OCI-LY1 (cell line): ENCODE measurements around the gene C16orf95.

Experiments used
- H2AFZ ChIP-seq: fragments of 200-600 bp; sonication (generic), shearing (Covaris generic); 2 replicates; pipeline ENCODE4 v1.6.0; 2014; ENCODE audit warnings: antibody characterized with exemption, mild to moderate bottlenecking, low read length
- H3F3A ChIP-seq: fragments of 200-600 bp; sonication (generic), shearing (Covaris generic); 2 replicates; pipeline ENCODE4 v1.6.0; 2014; ENCODE audit warnings: mild to moderate bottlenecking, antibody characterized with exemption, low read length, moderate library complexity; ENCODE audit not compliant: insufficient read depth
- H3K27ac ChIP-seq: fragments of 200-600 bp; sonication (generic); 2 replicates; pipeline ENCODE4 v1.5.1; 2014; ENCODE audit warnings: low read length, mixed run types, mild to moderate bottlenecking, low read depth; ENCODE audit not compliant: poor library complexity, severe bottlenecking
- H3K27me3 ChIP-seq: fragments of 200-600 bp; sonication (generic); 2 replicates; pipeline ENCODE4 v1.6.0; 2014; ENCODE audit warnings: antibody characterized with exemption, mild to moderate bottlenecking, low read length, moderate library complexity; ENCODE audit not compliant: insufficient read depth
- H3K36me3 ChIP-seq: fragments of 200-600 bp; sonication (generic); 2 replicates; pipeline ENCODE4 v1.6.1; 2014; ENCODE audit warnings: mild to moderate bottlenecking, antibody characterized with exemption, low read length, moderate library complexity, mixed read lengths; ENCODE audit not compliant: insufficient read depth
- H3K4me1 ChIP-seq: fragments of 200-600 bp; sonication (generic); 2 replicates; pipeline ENCODE4 v1.5.1; 2014; ENCODE audit warnings: mild to moderate bottlenecking, low read length, moderate library complexity; ENCODE audit not compliant: insufficient read depth, severe bottlenecking
- H3K4me2 ChIP-seq: fragments of 200-600 bp; sonication (generic), shearing (Covaris generic); 2 replicates; pipeline ENCODE4 v1.6.1; 2014; ENCODE audit warnings: low read length
- H3K4me3 ChIP-seq: fragments of 200-600 bp; sonication (generic); 2 replicates; pipeline ENCODE4 v1.5.1; 2014; ENCODE audit warnings: low read length, low read depth, mild to moderate bottlenecking, mixed read lengths; ENCODE audit not compliant: poor library complexity, severe bottlenecking
- H3K79me2 ChIP-seq: fragments of 200-600 bp; shearing (Covaris generic); 2 replicates; pipeline ENCODE4 v1.6.1; 2016; ENCODE audit warnings: mixed run types, low read length, mixed read lengths; ENCODE audit not compliant: insufficient read depth
- H3K9ac ChIP-seq: fragments of 200-600 bp; sonication (generic), shearing (Covaris generic); 2 replicates; pipeline ENCODE4 v1.6.1; 2014; ENCODE audit warnings: mild to moderate bottlenecking, low read length, mixed read lengths
- H3K9me2 ChIP-seq: fragments of 200-600 bp; sonication (generic), shearing (Covaris generic); 2 replicates; pipeline ENCODE4 v1.6.1; 2014; ENCODE audit warnings: low read depth, mild to moderate bottlenecking, low read length, mixed read lengths
- H3K9me3 ChIP-seq: fragments of 200-600 bp; shearing (Covaris generic); 2 replicates; pipeline ENCODE4 v1.6.1; 2014; ENCODE audit warnings: low read length, mixed read lengths
- H4K20me1 ChIP-seq: fragments of 200-600 bp; sonication (generic), shearing (Covaris generic); 2 replicates; pipeline ENCODE4 v1.6.0; 2016; ENCODE audit warnings: mild to moderate bottlenecking, low read length; ENCODE audit not compliant: insufficient read depth
- EZH2 ChIP-seq: fragments of 200-600 bp; sonication (generic), shearing (Covaris generic); IDR thresholded peaks from 2 replicates; pipeline ENCODE4 v1.8.0; 2017; ENCODE audit warnings: borderline replicate concordance, mixed run types, mild to moderate bottlenecking, antibody characterized with exemption, low read length, moderate library complexity, mixed read lengths
- TF ChIP-seq, protein P1 (sequence below): fragments of 200-600 bp; sonication (generic), shearing (Covaris generic); IDR thresholded peaks from 2 replicates; pipeline ENCODE4 v1.5.1; 2017; ENCODE audit warnings: mild to moderate bottlenecking, antibody characterized with exemption, low read length, moderate library complexity, mixed read lengths

The C16orf95 gene

DNA sequence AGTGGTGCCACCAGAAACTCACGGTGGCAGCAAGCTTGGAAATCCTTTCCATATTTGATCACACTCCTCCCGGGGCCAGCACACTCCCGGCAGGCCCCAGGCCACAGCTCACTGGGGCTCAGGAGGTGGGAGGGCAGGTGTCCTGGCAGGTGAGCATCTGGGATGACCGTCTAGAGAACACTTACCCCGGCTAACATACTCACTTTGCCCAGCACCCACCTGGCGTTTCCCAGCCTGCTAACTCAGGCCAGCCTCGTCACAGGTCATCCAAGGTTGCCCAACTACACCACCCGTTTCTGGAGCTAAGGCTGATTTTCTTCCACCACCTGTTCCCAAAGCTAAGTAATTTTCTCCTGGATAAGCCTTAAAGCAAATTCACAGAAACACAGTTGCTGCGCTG is 41.5 kb upstream of the C16orf95 start:
- TF ChIP-seq, protein P1, sequence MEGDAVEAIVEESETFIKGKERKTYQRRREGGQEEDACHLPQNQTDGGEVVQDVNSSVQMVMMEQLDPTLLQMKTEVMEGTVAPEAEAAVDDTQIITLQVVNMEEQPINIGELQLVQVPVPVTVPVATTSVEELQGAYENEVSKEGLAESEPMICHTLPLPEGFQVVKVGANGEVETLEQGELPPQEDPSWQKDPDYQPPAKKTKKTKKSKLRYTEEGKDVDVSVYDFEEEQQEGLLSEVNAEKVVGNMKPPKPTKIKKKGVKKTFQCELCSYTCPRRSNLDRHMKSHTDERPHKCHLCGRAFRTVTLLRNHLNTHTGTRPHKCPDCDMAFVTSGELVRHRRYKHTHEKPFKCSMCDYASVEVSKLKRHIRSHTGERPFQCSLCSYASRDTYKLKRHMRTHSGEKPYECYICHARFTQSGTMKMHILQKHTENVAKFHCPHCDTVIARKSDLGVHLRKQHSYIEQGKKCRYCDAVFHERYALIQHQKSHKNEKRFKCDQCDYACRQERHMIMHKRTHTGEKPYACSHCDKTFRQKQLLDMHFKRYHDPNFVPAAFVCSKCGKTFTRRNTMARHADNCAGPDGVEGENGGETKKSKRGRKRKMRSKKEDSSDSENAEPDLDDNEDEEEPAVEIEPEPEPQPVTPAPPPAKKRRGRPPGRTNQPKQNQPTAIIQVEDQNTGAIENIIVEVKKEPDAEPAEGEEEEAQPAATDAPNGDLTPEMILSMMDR, result no peak
- no peak for TF ChIP-seq EZH2

DNA sequence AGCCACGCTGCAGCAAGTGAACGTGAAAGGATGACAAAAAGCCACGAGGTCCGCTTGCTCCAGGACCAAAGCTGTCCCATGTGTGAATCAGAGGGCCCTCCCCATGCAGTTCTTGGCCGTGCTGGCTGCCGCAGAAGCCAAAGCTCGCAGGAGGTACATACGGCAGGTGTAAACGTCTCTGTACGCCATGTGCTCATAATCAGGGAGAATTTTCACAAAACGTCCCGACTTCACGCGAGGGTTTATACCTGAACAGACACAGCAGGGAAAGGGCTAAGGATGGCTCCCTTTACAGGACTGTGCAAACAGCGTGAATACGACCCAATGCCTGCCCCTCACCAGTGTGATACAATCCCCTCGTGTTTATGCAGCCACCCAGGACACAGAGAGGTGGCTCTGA is 41.1 kb upstream of the C16orf95 start:
- no peaks in the 10 kb centered on the region for H4K20me1 ChIP-seq
- H3K4me3 ChIP-seq, result no peak overlapping the region
- H3K27ac ChIP-seq, result no peak overlapping the region
- H3K9me2 ChIP-seq, result no peaks in the 10 kb centered on the region
- H3K4me2 ChIP-seq, result no peak overlapping the region
- H3K27me3 ChIP-seq, result no peaks in the 10 kb centered on the region
- no peaks in the 10 kb centered on the region for H3K9me3 ChIP-seq
- no peaks in the 10 kb centered on the region for H3F3A ChIP-seq
- peaks cover 41% of the 10 kb centered on the region for H3K36me3 ChIP-seq
- H3K79me2 ChIP-seq, result no peaks in the 10 kb centered on the region
- H3K4me1 ChIP-seq, result no peaks in the 10 kb centered on the region
- H3K9ac ChIP-seq, result no peak overlapping the region
- H2AFZ ChIP-seq, result no peak overlapping the region
- no peak for TF ChIP-seq EZH2

More for the DNA sequence above, 41.5 kb upstream of the C16orf95 start:
- Histone ChIP-seq H3K27me3 (no peaks in the 10 kb centered on the region), H3K27ac (no peak overlapping the region), H3K9me2 (no peaks in the 10 kb centered on the region), H3K4me2 (no peak overlapping the region), H3F3A (no peaks in the 10 kb centered on the region), H3K9me3 (no peaks in the 10 kb centered on the region), H3K36me3 (peaks cover 41% of the 10 kb centered on the region), H3K4me1 (no peaks in the 10 kb centered on the region), H2AFZ (no peak overlapping the region), H3K4me3 (no peak overlapping the region), H3K9ac (no peak overlapping the region), H4K20me1 (no peaks in the 10 kb centered on the region), H3K79me2 (no peaks in the 10 kb centered on the region)

DNA sequence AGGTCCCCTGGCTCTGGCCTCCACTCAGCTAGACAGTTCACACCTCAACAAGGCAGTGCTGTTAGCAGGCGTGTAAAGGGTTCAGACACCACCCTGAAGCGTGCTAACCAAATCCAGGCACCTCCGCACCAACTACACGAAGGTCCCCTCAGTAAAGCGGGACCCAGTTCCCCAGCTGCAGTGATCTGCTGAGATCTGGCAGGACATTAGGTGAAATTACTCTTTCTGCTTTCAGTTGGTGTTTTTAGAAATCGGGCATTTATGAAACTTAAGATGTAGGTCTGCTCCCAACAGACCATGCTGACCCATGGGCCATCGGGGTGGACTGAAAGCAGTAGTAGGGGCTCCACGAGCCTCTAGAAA is 39.3 kb upstream of the C16orf95 start:
- Histone ChIP-seq H3K36me3 (peaks cover 35% of the 10 kb centered on the region), H3K9me3 (no peaks in the 10 kb centered on the region), H2AFZ (no peak overlapping the region), H3K4me1 (no peaks in the 10 kb centered on the region), H4K20me1 (no peaks in the 10 kb centered on the region), H3K9ac (no peak overlapping the region), H3K9me2 (no peaks in the 10 kb centered on the region), H3K27me3 (no peaks in the 10 kb centered on the region), H3K27ac (no peak overlapping the region), H3F3A (no peaks in the 10 kb centered on the region), H3K4me2 (no peak overlapping the region), H3K79me2 (no peaks in the 10 kb centered on the region), H3K4me3 (no peak overlapping the region)
- TF ChIP-seq EZH2, result no peak
- TF ChIP-seq, protein P1, result no peak

DNA sequence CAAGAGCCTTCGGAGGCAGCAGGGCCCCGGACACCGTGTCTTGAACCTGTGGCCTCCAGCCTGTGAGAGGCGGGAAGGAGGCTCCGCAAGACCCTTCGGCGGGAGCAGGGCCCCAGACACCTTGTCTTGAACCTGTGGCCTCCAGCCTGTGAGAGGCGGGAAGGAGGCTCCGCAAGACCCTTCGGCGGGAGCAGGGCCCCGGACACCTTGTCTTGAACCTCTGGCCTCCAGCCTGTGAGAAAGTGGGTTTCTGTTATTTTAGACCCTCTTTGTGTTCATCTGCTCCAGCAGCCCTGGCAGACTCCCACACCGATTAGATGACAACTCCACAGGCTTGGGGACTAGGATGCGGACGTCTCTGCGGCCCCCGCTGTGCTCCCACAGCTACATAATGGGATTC is 36.4 kb upstream of the C16orf95 start:
- no peak overlapping the region for H3K9ac ChIP-seq
- no peaks in the 10 kb centered on the region for H3F3A ChIP-seq
- H2AFZ ChIP-seq, result no peak overlapping the region
- H3K9me2 ChIP-seq, result no peaks in the 10 kb centered on the region
- H3K4me1 ChIP-seq, result no peaks in the 10 kb centered on the region
- H3K27me3 ChIP-seq, result no peaks in the 10 kb centered on the region
- no peak overlapping the region for H3K27ac ChIP-seq
- H3K4me3 ChIP-seq, result no peak overlapping the region
- H3K9me3 ChIP-seq, result no peaks in the 10 kb centered on the region
- no peaks in the 10 kb centered on the region for H4K20me1 ChIP-seq
- peaks cover 14% of the 10 kb centered on the region; the same call in 1 of the 2 replicates for H3K36me3 ChIP-seq
- H3K79me2 ChIP-seq, result no peaks in the 10 kb centered on the region
- TF ChIP-seq EZH2, result no peak
- TF ChIP-seq, protein P1, result no peak
- H3K4me2 ChIP-seq, result no peak overlapping the region
